Mononuclear cell (primary cell): Measurements from ENCODE around the gene MOB2. TPM values are rescaled to one million over a fixed set of nuclear protein-coding genes. Genes with fewer than 3 reads are reported as not detected.

Source experiments
- H3K27me3 ChIP-seq: 2 replicates; pipeline ENCODE4 v1.6.0; 2011; ENCODE audit warnings: low read length, control low read depth; ENCODE audit not compliant: insufficient read depth
- H3K4me1 ChIP-seq: 2 replicates; pipeline ENCODE4 v1.5.1; 2011; ENCODE audit warnings: mild to moderate bottlenecking, low read length, control low read depth; ENCODE audit not compliant: insufficient read depth
- H3K4me3 ChIP-seq: 2 replicates; pipeline ENCODE4 v1.5.1; 2011; ENCODE audit warnings: mild to moderate bottlenecking, low read length, moderate library complexity
- H3K9me3 ChIP-seq: 2 replicates; pipeline ENCODE4 v1.5.1; 2011; ENCODE audit warnings: low read depth, mild to moderate bottlenecking, control low read depth, low read length
- total RNA-seq: library from RNA; depleted of rRNA; stranded (reverse); fragments of >200 nt; gene quantifications from one replicate; pipeline ENCODE4 v1.2.3, GENCODE V29; 2012

The MOB2 gene
- total RNA-seq, 1 donor: 20.7 TPM

DNA sequence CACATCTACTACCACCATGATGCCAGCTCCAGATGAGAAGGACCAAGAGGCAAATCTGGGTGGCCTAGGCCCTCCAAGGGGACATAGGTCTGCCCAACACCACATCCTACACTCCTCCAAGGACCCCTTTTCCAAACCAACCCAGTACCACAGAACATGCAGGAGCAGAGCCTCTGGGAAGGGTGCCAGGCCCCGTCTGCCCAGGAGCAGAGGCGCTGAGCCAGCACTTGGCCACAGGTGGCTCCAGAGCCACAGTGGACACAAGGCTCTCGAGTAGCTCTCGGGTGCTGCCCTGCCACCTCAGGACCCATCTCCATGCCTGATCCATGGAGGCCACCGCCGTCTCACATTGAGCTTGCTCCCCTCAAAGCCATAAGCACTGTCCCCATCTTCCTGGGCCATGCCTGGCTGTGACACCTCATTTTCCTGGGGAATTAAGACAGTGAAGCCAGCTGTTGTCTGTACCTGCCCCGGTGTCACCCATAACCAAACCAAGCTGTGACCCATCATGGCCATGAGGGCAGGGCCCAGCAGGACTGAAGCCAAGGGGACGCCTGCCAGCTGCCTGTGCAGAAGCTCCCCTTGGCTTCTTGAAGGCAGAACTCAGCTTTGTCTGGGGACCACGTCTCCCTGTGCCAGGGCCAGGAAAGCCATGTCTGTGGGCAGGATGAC, 7.4 kb downstream of the MOB2 start:
- Histone ChIP-seq H3K27me3 (no peaks in the 10 kb centered on the region), H3K9me3 (no peaks in the 10 kb centered on the region), H3K4me3 (no peak overlapping the region), H3K4me1 (no peaks in the 10 kb centered on the region)

DNA sequence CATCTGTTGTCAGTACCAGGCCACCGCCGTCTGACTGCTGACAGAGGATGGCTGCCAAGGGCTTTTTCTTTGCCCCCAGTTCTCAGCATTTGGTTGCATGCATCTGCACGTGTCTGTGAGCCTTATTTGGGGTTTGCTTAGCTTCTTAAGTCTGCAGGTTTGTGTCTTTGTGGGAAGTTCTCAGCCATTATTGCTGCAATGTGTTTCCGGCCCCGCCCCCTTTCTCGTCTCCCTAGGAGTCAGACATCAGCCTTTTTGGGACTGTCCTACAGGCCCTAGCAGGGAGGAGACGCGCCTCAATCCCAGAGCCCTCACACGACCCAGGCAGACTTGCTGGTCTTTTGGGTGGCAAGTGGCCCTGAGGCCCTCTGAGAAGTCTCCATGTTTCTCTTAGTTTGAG, 8.0 kb downstream of the MOB2 start:
- H3K4me3 ChIP-seq: no peak overlapping the region
- no peaks in the 10 kb centered on the region for H3K27me3 ChIP-seq
- no peaks in the 10 kb centered on the region for H3K9me3 ChIP-seq
- H3K4me1 ChIP-seq: no peaks in the 10 kb centered on the region

GRCh38 chr11:1478011-1478410, 8.6 kb downstream of the MOB2 start:
- H3K4me3 ChIP-seq: no peak overlapping the region
- H3K27me3 ChIP-seq: no peaks in the 10 kb centered on the region
- no peaks in the 10 kb centered on the region for H3K4me1 ChIP-seq
- no peaks in the 10 kb centered on the region for H3K9me3 ChIP-seq

- no peaks in the 10 kb centered on the region for H3K4me1 ChIP-seq
- H3K4me3 ChIP-seq: no peak overlapping the region
- no peaks in the 10 kb centered on the region for H3K27me3 ChIP-seq
- H3K9me3 ChIP-seq: no peaks in the 10 kb centered on the region
Measured at GRCh38 chr11:1476940-1477736, 9.4 kb downstream of the MOB2 start.

DNA sequence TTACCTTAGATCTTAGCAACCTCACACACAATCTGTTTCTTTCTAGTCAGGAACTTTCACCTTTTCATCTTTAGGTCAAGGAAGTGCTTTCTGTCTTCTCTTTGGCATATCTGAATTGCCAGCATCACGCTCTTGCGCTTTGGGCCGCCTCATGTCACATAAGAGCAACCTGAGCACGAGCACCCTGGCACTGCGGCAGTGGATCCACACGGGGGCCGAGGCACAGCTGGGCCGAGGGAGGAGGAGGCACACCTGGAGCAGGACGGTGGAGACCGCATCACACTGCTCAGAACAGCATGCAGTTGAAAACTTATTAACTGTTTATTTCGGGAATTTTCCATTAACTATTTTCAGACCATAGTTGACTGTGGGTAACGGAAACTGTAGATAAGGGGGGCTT, 10.7 kb downstream of the MOB2 start:
- Histone ChIP-seq H3K9me3 (no peaks in the 10 kb centered on the region), H3K4me1 (no peaks in the 10 kb centered on the region), H3K27me3 (no peaks in the 10 kb centered on the region), H3K4me3 (no peak overlapping the region)

DNA sequence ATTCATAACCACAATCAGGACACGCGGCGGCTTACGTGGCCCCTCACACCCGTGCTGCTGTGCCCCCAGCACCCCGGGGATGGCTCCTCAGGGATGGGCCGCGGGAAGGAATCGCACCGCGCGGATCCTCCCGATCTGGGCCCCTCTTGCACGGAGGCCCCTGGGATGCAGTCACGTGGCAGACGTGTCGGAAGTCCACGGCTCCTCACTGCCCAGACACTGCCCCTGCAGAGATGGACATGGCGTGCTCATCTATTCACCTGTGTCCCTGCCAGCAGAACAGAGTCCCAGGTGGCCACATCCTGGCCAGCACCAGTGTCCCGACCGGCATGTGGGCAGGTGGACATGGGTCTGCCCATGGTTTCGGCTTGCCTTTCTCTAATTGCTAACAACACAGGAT, 12.8 kb downstream of the MOB2 start:
- Histone ChIP-seq H3K4me1 (no peaks in the 10 kb centered on the region), H3K27me3 (no peaks in the 10 kb centered on the region), H3K9me3 (no peaks in the 10 kb centered on the region), H3K4me3 (no peak overlapping the region)

- H3K9me3 ChIP-seq: no peaks in the 10 kb centered on the region
- no peak overlapping the region for H3K4me3 ChIP-seq
- no peaks in the 10 kb centered on the region for H3K4me1 ChIP-seq
- H3K27me3 ChIP-seq: no peaks in the 10 kb centered on the region
Measured at GRCh38 chr11:1473011-1473628, 13.5 kb downstream of the MOB2 start.

- H3K4me3 ChIP-seq: no peak overlapping the region
- H3K9me3 ChIP-seq: no peaks in the 10 kb centered on the region
- H3K27me3 ChIP-seq: no peaks in the 10 kb centered on the region
- no peaks in the 10 kb centered on the region for H3K4me1 ChIP-seq
Measured at GRCh38 chr11:1472180-1473005, 14.2 kb downstream of the MOB2 start.

DNA sequence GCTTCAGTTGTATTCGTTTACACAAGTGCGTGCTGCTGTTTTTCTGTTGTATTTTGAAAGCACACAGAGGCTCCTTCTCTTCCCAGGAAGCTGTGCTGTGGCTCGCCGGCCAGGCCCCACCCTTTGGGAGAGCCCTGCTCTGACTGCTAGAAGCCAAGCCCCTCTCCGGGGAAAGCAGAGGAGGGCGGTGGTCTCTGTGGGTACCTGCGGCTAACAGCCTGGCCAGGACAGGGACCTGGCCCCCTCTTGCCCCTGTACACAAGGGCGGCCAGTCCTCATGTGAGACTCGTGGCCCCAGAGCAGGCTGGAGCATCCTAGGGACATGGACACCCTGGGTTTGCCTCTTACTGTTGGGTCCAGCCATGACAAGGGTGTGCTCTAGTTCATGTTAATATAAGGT, 14.8 kb downstream of the MOB2 start:
- H3K9me3 ChIP-seq: no peaks in the 10 kb centered on the region
- no peak overlapping the region for H3K4me3 ChIP-seq
- H3K4me1 ChIP-seq: no peaks in the 10 kb centered on the region
- no peaks in the 10 kb centered on the region for H3K27me3 ChIP-seq

DNA sequence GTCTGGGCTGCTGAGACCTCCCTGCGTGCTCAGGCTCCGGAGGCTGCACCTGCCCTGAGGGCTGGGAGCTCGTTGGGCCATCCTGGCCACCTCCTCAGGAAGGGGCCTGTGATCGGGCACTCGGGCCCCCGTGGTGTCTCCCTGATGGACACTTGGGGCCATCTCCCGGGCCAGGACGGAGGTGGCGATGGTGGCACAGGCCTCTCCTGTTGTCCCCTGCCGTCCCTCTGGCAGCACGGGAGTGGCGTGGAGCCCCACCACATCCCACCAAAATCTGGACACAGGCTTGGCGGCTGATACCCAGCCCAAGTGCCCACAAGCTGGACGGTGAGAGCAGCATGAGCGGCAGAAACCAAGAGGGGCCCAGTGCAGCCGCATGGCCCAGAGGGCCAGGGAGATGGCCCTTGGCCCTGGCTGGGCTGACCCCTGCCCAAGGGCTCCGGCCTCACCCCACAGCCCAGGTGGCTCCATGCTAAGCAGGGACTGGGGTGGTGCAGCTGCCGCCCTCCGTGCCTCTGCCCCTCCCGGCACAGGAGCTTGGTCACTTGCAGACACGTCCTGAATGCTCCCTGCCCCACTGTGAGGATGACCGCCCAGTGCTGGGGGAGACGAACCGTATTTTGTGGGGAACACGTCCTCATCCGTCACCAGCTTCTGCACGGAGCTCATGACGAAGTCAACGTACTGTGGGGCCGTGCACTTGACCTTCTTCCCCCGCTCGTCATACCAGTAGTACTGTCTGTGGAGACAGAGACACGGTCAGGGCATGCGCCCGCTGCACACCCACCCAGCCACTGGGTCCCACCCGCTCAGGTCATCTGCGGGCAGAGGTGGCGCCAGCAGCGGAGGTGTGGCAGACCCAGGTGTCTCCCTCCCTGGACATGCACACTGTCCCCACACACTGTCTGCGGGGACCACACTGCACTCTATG, 15.6 kb downstream of the MOB2 start:
- H3K4me1 ChIP-seq: no peaks in the 10 kb centered on the region
- no peaks in the 10 kb centered on the region for H3K27me3 ChIP-seq
- H3K9me3 ChIP-seq: no peaks in the 10 kb centered on the region
- H3K4me3 ChIP-seq: no peak overlapping the region

DNA sequence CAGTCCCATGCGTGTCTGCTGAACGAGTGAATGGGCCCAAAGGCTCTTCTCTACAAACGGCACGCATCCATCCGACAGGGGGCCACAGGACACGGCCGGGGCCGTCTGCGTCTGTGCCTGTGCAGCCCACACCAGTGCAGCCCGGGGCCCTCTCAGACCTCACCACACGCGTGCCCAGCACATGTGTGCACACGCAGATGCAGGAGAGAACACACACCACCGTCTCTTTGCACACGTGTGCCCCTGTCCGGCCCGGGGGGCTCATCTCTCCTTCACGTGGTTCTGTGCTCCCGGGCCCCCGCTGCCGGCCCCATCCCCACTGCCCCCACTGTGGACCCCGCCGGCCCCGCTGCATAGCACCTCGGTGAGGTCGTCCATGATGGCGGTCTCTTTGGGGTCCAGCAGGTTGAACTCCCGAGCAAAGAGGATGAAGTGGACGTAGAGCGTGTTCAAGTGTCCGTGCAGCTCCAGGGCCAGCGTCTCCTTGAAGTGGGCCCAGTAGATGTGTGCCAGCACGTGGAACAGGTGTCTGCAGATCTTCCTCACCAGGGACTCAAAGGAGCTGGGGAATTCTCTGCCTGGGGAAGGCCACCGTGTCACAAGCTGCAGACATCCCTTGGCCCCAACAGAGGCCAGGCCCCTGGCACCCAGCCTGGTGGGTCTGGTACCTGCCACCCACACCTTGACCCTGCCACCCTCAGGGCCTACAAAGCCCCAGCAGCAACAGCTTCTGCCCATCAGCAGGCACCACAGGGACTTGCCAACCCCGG, 16.5 kb downstream of the MOB2 start:
- no peaks in the 10 kb centered on the region for H3K4me1 ChIP-seq
- no peaks in the 10 kb centered on the region for H3K27me3 ChIP-seq
- H3K9me3 ChIP-seq: no peaks in the 10 kb centered on the region
- no peak overlapping the region for H3K4me3 ChIP-seq

DNA sequence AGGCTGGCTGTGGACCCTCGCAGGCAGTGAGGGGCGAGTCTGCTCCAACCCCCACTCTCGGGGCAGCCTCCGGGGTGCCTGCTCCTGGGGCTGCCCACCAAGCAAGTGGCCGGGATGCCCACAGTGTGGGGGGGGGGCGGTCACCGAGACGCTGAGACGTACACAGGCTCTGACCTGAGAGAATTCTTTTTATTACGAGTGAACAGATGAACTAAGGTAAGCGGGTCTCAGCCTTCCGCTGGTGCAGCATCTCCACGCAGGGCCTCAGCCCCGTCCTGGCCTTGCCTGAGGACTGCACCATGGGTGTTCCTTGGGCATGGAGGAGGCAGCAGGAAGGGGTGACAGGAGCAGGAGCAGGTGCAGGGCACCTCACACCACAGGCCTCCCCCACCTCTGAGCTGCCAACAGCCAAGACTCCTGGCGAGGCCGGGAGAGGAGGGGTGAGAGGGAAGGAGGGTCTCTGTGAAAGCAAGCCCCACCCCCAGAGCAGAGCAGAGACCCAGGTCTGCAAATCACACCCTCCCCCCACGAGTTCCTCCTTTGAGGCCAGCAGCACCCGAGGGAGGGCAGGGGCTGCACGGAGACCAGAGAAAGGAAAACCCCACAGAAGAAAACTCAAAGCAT, 17.2 kb downstream of the MOB2 start:
- Histone ChIP-seq H3K27me3 (no peaks in the 10 kb centered on the region), H3K4me1 (no peaks in the 10 kb centered on the region), H3K4me3 (no peak overlapping the region), H3K9me3 (no peaks in the 10 kb centered on the region)

DNA sequence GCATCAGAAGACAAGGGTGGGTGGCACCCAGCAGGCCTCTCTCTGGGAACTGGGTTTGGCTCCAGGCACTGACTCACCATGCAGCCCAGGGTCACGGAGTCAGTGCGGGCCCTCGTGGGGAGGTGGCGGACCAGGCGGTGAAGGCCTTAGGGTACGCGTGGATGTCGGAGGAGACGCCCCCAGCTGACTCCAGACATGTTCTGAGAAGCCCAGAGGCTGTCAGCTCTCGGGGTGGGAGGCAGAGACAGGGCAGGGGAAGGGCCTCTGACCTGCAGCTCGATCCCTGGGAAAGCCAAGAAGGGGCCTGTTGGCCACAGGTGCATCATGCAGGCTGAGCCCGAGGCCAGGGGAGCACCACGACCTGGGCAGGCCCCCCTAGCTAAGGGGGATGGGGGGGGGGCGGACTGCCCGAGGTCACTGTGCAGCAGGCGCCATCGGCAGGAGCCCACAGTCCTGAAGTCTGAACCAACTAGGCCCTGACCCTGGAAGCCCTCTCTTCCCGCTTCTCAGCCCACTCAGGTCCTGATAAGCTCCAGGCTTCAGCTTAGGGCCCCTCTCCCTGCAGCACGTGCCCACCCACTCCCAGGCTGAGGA, 18.0 kb downstream of the MOB2 start:
- no peaks in the 10 kb centered on the region for H3K9me3 ChIP-seq
- no peaks in the 10 kb centered on the region for H3K4me1 ChIP-seq
- no peaks in the 10 kb centered on the region for H3K27me3 ChIP-seq
- no peak overlapping the region for H3K4me3 ChIP-seq
